ENCODE data around the gene VWA3B. TPM values are rescaled to one million over a fixed set of nuclear protein-coding genes. Genes with fewer than 3 reads are reported as not detected.

Gene VWA3B
- total and polyA plus RNA-seq, 8 donors, result 0.03 to 134 (median 2.2) TPM; not detected in 2

DNA sequence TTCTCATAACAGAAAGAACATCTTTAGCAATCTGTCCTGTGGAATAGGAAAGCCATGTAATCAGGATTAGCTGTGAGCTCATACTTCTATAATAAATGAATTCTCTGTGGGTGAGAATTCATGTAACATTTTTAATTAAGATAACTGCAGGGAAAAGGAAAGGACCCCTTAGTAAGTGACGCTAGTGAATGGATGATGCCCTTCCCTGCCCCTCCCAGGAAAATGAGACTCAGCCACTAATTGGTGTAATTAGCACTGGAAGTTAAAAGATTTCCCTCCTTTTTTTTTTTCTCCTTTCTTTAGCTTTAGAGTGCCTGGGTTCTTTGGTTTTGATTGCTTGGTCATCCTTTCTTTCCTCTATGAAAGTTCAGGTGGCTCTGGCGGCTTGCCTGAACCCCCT is 90.3 kb downstream of the VWA3B start:
- WGBS, 5 donors, result 43 to 64% (median 61%) methylated on average over 2 of the region's 2 CpGs
- intact Hi-C loops (cut with DNase I; ENCODE audit: low total_unique reads), result no loop called here
- no peak for TF ChIP-seq CTCF (IDR thresholded peaks at IDR 0.05)
- no peak for TF ChIP-seq POLR2AphosphoS5 (IDR thresholded peaks at IDR 0.05)
- TF ChIP-seq EP300 (IDR thresholded peaks at IDR 0.05), result no peak
- no peak for TF ChIP-seq POLR2A (IDR thresholded peaks at IDR 0.05)

GRCh38 chr2:98177986-98178385 is 91.0 kb downstream of the VWA3B start:
- Histone ChIP-seq H3K27me3 (peaks cover 0 to 41% (median 0%) of the 10 kb centered on the region in 3 donors), H3K36me3 (no peaks in the 10 kb centered on the region), H3K9me3 (no peaks in the 10 kb centered on the region), H3K4me3 (no peak overlapping the region), H3K4me1 (no peaks in the 10 kb centered on the region), H3K27ac (no peak overlapping the region)
- WGBS, 5 donors, result 68 to 79% (median 72%) methylated on average over 6 of the region's 6 CpGs
- DNase-seq, result no peak
- TF ChIP-seq CTCF (IDR thresholded peaks at IDR 0.05) (no peak), POLR2AphosphoS5 (IDR thresholded peaks at IDR 0.05) (no peak), POLR2A (IDR thresholded peaks at IDR 0.05) (no peak), EP300 (IDR thresholded peaks at IDR 0.05) (no peak)
- intact Hi-C loops (cut with DNase I; ENCODE audit: low total_unique reads), result no loop called here

More for the DNA sequence above, 90.3 kb downstream of the VWA3B start:
- no peak overlapping the region for H3K27ac ChIP-seq
- H3K4me3 ChIP-seq, result no peak overlapping the region
- H3K9me3 ChIP-seq, result no peaks in the 10 kb centered on the region
- H3K36me3 ChIP-seq, result no peaks in the 10 kb centered on the region
- no peaks in the 10 kb centered on the region for H3K4me1 ChIP-seq
- H3K27me3 ChIP-seq, result peaks cover 0 to 41% (median 0%) of the 10 kb centered on the region in 3 donors
- no peak for DNase-seq

DNA sequence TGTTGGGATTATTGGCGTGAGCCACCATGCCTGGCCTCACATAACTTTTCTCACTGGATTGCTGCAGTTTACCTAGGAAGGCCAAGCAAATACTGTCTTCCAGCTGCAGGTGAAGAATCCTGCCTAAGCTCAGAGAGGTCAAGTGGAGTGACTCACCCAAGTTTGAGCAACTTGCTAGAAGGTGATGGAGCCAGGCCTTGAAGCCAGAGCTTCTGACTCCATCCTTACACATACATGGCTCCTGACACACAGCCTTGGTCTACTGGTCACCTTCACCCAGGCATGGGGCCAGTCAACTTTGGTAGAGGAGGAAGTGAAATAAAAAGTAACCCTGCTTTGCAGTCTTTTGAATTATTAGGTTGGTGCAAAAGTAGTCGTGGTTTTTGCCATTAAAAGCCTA is 93.5 kb downstream of the VWA3B start:
- no peaks in the 10 kb centered on the region for H3K36me3 ChIP-seq
- intact Hi-C loops (cut with DNase I; ENCODE audit: low total_unique reads), result no loop called here
- DNase-seq, result no peak
- H3K4me3 ChIP-seq, result no peak overlapping the region
- WGBS, 5 donors, result 90 to 96% (median 92%) methylated on average over 2 of the region's 2 CpGs
- no peaks in the 10 kb centered on the region for H3K9me3 ChIP-seq
- H3K4me1 ChIP-seq, result no peaks in the 10 kb centered on the region
- no peak overlapping the region for H3K27ac ChIP-seq
- H3K27me3 ChIP-seq, result peaks cover 0 to 41% (median 0%) of the 10 kb centered on the region in 3 donors
- no peak for TF ChIP-seq EP300 (IDR thresholded peaks at IDR 0.05)
- TF ChIP-seq CTCF (IDR thresholded peaks at IDR 0.05), result no peak
- no peak for TF ChIP-seq POLR2A (IDR thresholded peaks at IDR 0.05)
- TF ChIP-seq POLR2AphosphoS5 (IDR thresholded peaks at IDR 0.05), result no peak

DNA sequence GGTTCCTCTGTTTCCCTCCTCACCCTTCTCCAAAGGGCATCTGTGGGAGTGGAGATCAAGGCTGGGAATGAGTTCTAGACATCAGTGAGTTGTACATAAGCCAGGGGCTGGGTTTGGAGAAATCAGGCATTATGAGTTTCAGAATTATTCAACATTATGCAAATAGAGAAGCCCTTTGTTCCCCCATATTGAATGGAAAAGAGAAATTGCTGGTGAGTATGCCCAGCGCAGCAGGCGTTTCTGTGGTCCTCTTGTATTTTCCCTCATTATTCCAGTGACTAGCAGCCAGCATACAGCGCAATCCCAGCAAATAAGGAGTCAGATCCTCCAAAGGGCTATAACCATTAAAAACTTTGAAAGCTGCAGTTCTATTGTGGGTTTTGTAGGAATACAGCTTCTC is 94.4 kb downstream of the VWA3B start:
- WGBS, 5 donors, result 91 to 100% (median 95%) methylated on average over 3 of the region's 3 CpGs
- no peaks in the 10 kb centered on the region for H3K36me3 ChIP-seq
- intact Hi-C loops (cut with DNase I; ENCODE audit: low total_unique reads), result no loop called here
- DNase-seq, result no peak
- H3K4me1 ChIP-seq, result no peaks in the 10 kb centered on the region
- peaks cover 0 to 36% (median 0%) of the 10 kb centered on the region in 3 donors for H3K27me3 ChIP-seq
- TF ChIP-seq POLR2AphosphoS5 (IDR thresholded peaks at IDR 0.05) (no peak), EP300 (IDR thresholded peaks at IDR 0.05) (no peak), POLR2A (IDR thresholded peaks at IDR 0.05) (no peak), CTCF (IDR thresholded peaks at IDR 0.05) (no peak)
- H3K27ac ChIP-seq, result no peak overlapping the region
- H3K9me3 ChIP-seq, result no peaks in the 10 kb centered on the region
- H3K4me3 ChIP-seq, result no peak overlapping the region
